ENCODE results near the gene ENAH. TPM values are rescaled to one million over a fixed set of nuclear protein-coding genes. Genes with fewer than 3 reads are reported as not detected.

The ENAH gene
- total RNA-seq, 4 donors from 2014 or later = 158 to 295 (median 225) TPM

- Histone ChIP-seq H3K4me3 (no peak overlapping the region), H3K27ac (peak overlapping the region in 2 of 4 donors; percentile 6 to 32), H3K36me3 (no peaks in the 10 kb centered on the region), H3K9me3 (no peaks in the 10 kb centered on the region), H3K4me1 (peaks cover 0 to 47% (median 9%) of the 10 kb centered on the region in 3 donors), H3K27me3 (no peaks in the 10 kb centered on the region)
- 55 to 75% methylated on average over 2 to 3 of the region's 3 CpGs for WGBS, 2 donors (ENCODE audit: low coverage in 1 of 2)
- no peak for TF ChIP-seq CTCF (IDR thresholded peaks at IDR 0.05)
- TF ChIP-seq EP300 (IDR thresholded peaks at IDR 0.05) = no peak
- no peak for TF ChIP-seq POLR2A (IDR thresholded peaks at IDR 0.05)
- no peak for TF ChIP-seq POLR2AphosphoS5 (IDR thresholded peaks at IDR 0.05)
- no peak for ATAC-seq
Observed at GRCh38 chr1:225613006-225613405, 39.9 kb downstream of the ENAH start.

- H3K36me3 ChIP-seq = no peaks in the 10 kb centered on the region
- no peaks in the 10 kb centered on the region for H3K9me3 ChIP-seq
- no peak for ATAC-seq
- H3K4me1 ChIP-seq = peaks cover 0 to 47% (median 5%) of the 10 kb centered on the region in 3 donors
- H3K27me3 ChIP-seq = no peaks in the 10 kb centered on the region
- no peak overlapping the region for H3K4me3 ChIP-seq
- H3K27ac ChIP-seq = peak overlapping the region in 2 of 4 donors; percentile 6 to 57
- TF ChIP-seq POLR2AphosphoS5 (IDR thresholded peaks at IDR 0.05) (peak; percentile 56), POLR2A (IDR thresholded peaks at IDR 0.05) (no peak), EP300 (IDR thresholded peaks at IDR 0.05) (no peak), CTCF (IDR thresholded peaks at IDR 0.05) (no peak)
Observed at GRCh38 chr1:225612287-225612686, 40.6 kb downstream of the ENAH start.

GRCh38 chr1:225611537-225612223, 41.2 kb downstream of the ENAH start:
- Histone ChIP-seq H3K27me3 (no peaks in the 10 kb centered on the region), H3K9me3 (no peaks in the 10 kb centered on the region), H3K4me3 (no peak overlapping the region), H3K27ac (peak overlapping the region in 1 of 4 donors; percentile 57), H3K36me3 (no peaks in the 10 kb centered on the region), H3K4me1 (peaks cover 0 to 51% (median 4%) of the 10 kb centered on the region in 3 donors)
- 86 to 93% methylated on average over 5 of the region's 7 CpGs for WGBS, 2 donors (ENCODE audit: low coverage in 1 of 2)
- TF ChIP-seq EP300 (IDR thresholded peaks at IDR 0.05) (no peak), POLR2AphosphoS5 (IDR thresholded peaks at IDR 0.05) (no peak), POLR2A (IDR thresholded peaks at IDR 0.05) (no peak), CTCF (IDR thresholded peaks at IDR 0.05) (no peak)
- no peak for ATAC-seq

- H3K4me1 ChIP-seq = peaks cover 0 to 62% (median 4%) of the 10 kb centered on the region in 3 donors
- H3K4me3 ChIP-seq = no peak overlapping the region
- ATAC-seq = no peak
- H3K9me3 ChIP-seq = no peaks in the 10 kb centered on the region
- WGBS, 2 donors (ENCODE audit: low coverage in 1 of 2) = 82% methylated on average over 5 of the region's 5 CpGs; no CpG with 5 or more reads in 1 of the 2 donors
- no peak overlapping the region for H3K27ac ChIP-seq
- no peaks in the 10 kb centered on the region for H3K27me3 ChIP-seq
- TF ChIP-seq POLR2AphosphoS5 (IDR thresholded peaks at IDR 0.05) (no peak), POLR2A (IDR thresholded peaks at IDR 0.05) (no peak), EP300 (IDR thresholded peaks at IDR 0.05) (no peak), CTCF (IDR thresholded peaks at IDR 0.05) (no peak)
- H3K36me3 ChIP-seq = no peaks in the 10 kb centered on the region
Observed at GRCh38 chr1:225610539-225610938, 42.4 kb downstream of the ENAH start.

All from gastroesophageal sphincter (tissue), 4 donors.